GM12891 (cell line): Measurements from ENCODE around the gene GPR62.

Experiments used
- DNase-seq: peaks from one replicate; pipeline ENCODE4 v3.0.0; 2011; ENCODE audit warnings: low spot score; ENCODE audit not compliant: insufficient read length
- FAIRE-seq: peaks from 2 replicates; lab custom pipeline; 2011; peaks lifted over from hg19 to GRCh38; lab: Jason Lieb, UNC
- PAX5 ChIP-seq: IDR thresholded peaks from 2 replicates; pipeline ENCODE4 v1.6.1; 2011; ENCODE audit warnings: low read length, moderate library complexity, mild to moderate bottlenecking; ENCODE audit not compliant: insufficient read depth, severe bottlenecking
- POLR2A ChIP-seq: IDR thresholded peaks from 2 replicates; pipeline ENCODE4 v1.6.1; 2011; ENCODE audit warnings: low read depth, low read length, control low read depth
- POLR2AphosphoS5 ChIP-seq: IDR thresholded peaks from 2 replicates; pipeline ENCODE4 v1.6.1; 2011; ENCODE audit warnings: low read depth, low read length, control low read depth
- POU2F2 ChIP-seq: IDR thresholded peaks from 2 replicates; pipeline ENCODE4 v1.6.1; 2011; ENCODE audit warnings: low read depth, mild to moderate bottlenecking, control low read depth, low read length, moderate library complexity
- SPI1 ChIP-seq: IDR thresholded peaks from 2 replicates; pipeline ENCODE4 v1.6.1; 2011; ENCODE audit warnings: low read depth, low read length, control low read depth
- TAF1 ChIP-seq: IDR thresholded peaks from 2 replicates; pipeline ENCODE4 v1.6.1; 2011; ENCODE audit warnings: low read depth, low read length, control low read depth

GPR62 gene

GRCh38 chr3:51933471-51934138 lies 21.6 kb upstream of the GPR62 start:
- no peak for DNase-seq
- TF ChIP-seq POU2F2 (no peak), POLR2A (no peak), SPI1 (no peak), TAF1 (no peak), PAX5 (no peak), POLR2AphosphoS5 (no peak)
- no peak for FAIRE-seq

GRCh38 chr3:51934139-51934850 lies 20.9 kb upstream of the GPR62 start:
- TF ChIP-seq POLR2A (no peak), POU2F2 (no peak), PAX5 (no peak), TAF1 (no peak), POLR2AphosphoS5 (no peak), SPI1 (no peak)
- DNase-seq (no peak), FAIRE-seq (no peak)

- FAIRE-seq, result no peak
- DNase-seq, result no peak
Measured at GRCh38 chr3:51934991-51935885, 19.9 kb upstream of the GPR62 start.

GRCh38 chr3:51935886-51936755 lies 19.1 kb upstream of the GPR62 start:
- FAIRE-seq (no peak), DNase-seq (no peak)
- TF ChIP-seq SPI1 (no peak), POU2F2 (no peak), POLR2AphosphoS5 (no peak), PAX5 (no peak), POLR2A (no peak), TAF1 (no peak)

More at GRCh38 chr3:51934991-51935885, 19.9 kb upstream of the GPR62 start:
- TF ChIP-seq POU2F2 (no peak), TAF1 (no peak), PAX5 (no peak), POLR2AphosphoS5 (no peak), POLR2A (no peak), SPI1 (no peak)

- FAIRE-seq (no peak), DNase-seq (no peak)
- TF ChIP-seq SPI1 (no peak), POLR2AphosphoS5 (no peak), PAX5 (no peak), POLR2A (no peak), POU2F2 (no peak), TAF1 (no peak)
Measured at GRCh38 chr3:51937014-51937413, 18.2 kb upstream of the GPR62 start.

GRCh38 chr3:51937611-51938450 lies 17.4 kb upstream of the GPR62 start:
- FAIRE-seq, result no peak
- no peak for TF ChIP-seq POLR2A
- TF ChIP-seq POLR2AphosphoS5, result no peak
- no peak for TF ChIP-seq TAF1
- no peak for TF ChIP-seq SPI1
- no peak for TF ChIP-seq PAX5
- TF ChIP-seq POU2F2, result no peak
- DNase-seq, result no peak

- TF ChIP-seq POLR2A, result no peak
- TF ChIP-seq PAX5, result no peak
- no peak for TF ChIP-seq POLR2AphosphoS5
- no peak for TF ChIP-seq TAF1
- no peak for TF ChIP-seq POU2F2
- no peak for TF ChIP-seq SPI1
- FAIRE-seq (no peak), DNase-seq (no peak)
Measured at GRCh38 chr3:51938780-51939425, 16.3 kb upstream of the GPR62 start.
